ENCODE measurements around the gene HOMER1.

DNA sequence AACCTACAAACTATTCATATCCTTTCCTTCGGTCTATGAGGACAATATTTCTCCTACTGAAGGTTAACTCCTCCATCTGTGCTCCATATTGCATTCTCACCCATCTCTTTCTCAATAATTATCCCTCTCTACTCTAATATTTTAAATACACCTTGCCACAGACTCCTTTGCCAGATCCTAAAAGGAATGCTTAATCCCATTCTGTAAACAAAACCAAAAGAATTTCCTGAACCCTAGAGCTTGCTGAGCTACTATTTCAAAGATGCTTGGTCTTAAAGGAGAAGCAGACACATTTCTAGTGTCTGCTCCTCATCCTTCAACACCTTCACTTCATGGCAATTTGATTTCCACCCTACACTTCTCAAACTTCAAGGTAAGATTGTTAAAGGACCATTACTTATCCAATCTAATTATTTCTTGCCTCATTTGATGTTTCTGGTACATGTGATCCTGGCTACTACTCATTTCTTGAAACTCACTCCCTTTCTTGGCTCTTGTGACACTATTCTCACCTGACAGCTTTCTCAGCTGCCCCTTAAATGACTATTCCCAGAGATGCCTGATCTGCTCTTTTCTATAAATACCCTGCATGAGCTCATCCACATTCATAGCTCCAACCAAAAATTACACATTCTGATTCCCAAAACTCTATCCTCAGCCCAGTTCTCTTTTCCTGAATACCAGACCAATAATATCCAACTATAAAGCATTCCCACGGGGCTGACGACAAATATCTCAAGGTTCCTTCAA lies 20.2 kb downstream of the HOMER1 start:
- TF ChIP-seq, protein P1, sequence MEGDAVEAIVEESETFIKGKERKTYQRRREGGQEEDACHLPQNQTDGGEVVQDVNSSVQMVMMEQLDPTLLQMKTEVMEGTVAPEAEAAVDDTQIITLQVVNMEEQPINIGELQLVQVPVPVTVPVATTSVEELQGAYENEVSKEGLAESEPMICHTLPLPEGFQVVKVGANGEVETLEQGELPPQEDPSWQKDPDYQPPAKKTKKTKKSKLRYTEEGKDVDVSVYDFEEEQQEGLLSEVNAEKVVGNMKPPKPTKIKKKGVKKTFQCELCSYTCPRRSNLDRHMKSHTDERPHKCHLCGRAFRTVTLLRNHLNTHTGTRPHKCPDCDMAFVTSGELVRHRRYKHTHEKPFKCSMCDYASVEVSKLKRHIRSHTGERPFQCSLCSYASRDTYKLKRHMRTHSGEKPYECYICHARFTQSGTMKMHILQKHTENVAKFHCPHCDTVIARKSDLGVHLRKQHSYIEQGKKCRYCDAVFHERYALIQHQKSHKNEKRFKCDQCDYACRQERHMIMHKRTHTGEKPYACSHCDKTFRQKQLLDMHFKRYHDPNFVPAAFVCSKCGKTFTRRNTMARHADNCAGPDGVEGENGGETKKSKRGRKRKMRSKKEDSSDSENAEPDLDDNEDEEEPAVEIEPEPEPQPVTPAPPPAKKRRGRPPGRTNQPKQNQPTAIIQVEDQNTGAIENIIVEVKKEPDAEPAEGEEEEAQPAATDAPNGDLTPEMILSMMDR (IDR thresholded peaks at IDR 0.05) = no peak
- TF ChIP-seq EP300 (IDR thresholded peaks at IDR 0.05) (no peak), POLR2A (IDR thresholded peaks at IDR 0.05) (no peak)
